ENCODE results near the gene SECTM1.

Gene SECTM1

GRCh38 chr17:82277851-82278250 lies 55.7 kb downstream of the SECTM1 start:
- no peak for DNase-seq

DNA sequence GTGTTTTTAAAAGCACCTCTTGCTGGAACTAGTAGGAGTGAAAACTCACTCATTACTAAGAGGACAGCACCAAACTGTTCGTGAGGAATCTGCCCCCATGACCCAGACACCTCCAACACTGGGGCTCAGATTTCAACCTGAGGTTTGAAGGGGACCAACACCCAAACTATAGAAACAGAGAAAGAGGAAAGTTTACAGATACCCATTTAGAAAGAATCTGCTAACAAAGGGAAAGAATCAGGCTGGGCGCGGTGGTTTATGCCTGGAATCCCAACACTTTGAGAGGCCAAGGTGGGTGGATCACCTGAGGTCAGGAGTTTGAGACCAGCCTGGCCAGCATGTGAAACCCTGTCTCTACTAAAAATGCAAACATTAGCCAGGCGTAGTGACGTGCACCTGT lies 56.6 kb downstream of the SECTM1 start:
- no peak for DNase-seq

DNA sequence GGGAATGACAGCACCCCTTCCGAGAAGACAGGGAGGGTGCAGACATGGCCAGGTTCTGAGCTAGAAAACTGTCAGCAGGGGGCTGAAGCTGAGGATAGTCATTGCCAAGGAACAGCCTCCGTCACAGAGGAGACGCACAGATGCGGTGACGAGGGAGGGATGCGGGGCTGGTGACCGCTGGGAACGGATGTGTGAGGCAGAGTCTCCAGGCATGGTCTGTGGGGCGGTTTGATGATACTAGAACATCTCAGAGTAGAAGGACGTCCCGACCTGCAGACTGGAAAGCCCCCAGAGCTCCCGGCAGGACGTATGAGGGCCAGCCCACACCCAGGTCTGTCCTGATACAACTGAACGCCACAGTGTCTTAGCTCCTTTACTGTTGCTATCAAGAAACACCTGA lies 58.2 kb downstream of the SECTM1 start:
- DNase-seq = no peak

DNA sequence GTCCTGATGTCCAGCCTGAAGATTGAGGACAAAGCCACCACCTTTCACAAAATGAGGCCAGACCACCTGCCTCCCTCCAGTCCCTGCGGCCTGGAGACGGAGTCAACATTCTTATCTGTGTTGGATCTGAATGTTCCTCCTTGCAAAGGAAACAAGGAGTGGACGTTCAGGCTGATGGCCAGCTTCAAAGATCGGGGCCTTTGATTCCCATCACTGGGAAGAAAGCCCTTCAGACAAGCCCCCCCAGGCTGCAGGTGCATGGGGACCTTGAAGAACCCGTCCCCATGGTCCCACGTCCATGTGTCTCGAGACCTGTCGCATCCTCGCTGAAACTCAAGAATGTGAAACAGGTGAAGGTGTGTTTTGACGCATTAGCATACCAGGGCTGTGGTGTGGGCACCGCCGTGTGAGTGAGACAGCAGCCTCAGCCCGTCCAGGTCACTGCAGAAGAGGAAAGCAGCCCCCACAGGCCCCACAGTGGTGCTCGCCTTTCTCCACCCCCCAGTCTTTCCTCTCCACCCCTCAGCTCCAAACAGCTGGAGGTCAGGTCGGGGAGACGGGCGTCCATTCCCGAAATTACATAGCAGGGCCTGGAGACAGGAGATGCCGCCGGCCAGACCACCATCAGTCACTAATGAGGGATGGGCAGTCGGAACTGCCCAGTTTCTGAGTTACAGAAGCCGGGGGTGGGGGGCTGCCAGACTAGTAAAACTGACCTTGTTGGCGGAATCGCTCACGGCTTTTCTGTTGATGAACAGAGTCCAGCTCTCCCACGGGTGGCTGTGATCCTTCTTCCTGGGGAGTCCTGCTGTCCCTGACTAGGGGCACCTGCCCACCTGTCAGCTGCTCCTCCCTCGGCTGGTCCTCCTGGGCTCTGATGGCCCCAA lies 59.2 kb downstream of the SECTM1 start:
- no peak for DNase-seq

DNA sequence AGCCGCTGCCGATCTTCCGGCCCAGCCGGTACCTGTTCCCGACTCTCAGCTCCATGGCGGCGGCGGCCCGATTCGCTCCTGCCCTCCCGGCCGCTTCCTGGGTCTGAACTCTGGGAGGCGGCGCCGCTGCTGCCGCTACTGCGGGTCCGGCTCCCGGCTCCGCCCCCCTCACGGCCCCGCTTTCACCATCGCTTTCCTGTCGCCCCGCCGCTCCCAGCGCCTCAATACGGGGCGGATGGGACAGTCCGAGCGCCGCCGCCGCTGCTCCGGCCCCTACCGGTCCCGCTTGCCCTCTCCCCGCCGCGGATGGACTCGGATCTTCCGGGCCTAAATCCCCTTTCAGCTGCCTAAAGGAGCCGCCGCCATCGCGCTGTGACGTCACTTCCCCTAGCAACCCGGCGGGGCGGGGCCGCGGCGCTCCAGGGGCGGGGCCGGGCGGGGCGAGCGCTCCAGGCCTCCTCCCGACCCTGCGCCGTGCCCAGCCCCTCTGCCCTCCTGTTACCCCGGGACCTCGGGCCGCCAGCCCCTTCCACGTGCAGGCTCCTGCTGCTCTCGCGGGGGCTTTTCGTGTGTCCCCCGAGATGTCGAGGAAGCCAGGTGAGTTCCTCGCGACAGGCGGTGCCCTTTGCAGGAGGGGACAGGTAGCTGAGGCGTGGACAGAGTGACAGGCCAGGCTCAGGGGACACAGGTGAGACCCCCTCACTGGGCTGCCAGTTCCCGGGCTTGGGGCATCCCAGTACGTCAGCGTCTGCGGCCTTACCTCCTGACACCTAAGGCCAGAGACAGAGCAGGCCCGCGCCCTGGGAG lies 60.0 kb downstream of the SECTM1 start, which contains the start of gene CSNK1D:
TSS of gene CSNK1D (minus strand) at position 374 of the 807 bp plus-strand sequence. CDS start at position 55, 319 bp downstream.
- DNase-seq = peak in 1 of 2 experiments; percentile 48

DNA sequence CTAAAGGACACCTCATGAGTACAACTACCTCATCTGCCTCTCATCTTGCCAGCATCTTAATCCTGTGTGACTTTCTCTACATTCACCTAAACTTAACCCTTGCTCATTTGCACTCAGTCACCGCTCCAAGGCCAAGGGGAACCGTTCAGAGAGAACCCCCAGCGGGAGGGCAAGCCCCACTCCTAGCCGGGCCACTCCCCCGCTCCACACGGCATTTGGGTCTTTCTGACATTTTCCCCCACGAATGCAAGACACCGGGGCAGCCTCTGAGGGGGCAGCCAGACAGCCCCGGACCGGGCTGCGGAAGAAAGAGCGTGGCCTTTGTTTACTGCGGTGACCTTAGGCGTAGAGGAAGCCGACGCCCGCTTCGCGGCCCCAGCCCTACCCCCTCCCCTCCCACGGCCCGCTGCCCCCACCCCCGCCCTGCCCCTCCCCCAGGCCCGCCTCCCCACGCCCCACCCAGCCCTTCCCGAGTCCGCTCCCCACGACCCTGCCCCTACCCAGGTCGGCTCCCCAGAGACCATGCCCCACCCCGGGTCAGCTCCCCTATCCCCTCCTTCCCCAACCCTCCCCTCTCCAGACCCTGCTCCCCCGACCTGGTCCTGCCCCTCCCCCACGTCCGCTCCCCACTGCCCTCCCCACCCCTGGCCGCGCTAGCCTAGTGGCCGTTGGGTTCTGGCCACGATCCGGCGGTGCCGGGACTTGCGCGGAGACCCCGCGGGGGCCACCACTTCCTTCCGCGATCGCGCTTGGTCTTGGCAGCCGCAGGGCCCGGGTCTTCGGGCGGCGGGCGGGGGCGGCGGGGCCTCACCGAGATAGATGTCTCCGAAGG lies 60.9 kb downstream of the SECTM1 start:
- DNase-seq = no peak

- DNase-seq = no peak
Measured at GRCh38 chr17:82271401-82271800, 62.2 kb downstream of the SECTM1 start.
